Glomerular endothelial cell (primary cell): Measurements from ENCODE around the gene UMODL1. TPM values are rescaled to one million over a fixed set of nuclear protein-coding genes. Genes with fewer than 3 reads are reported as not detected.

Experiments used
- DNase-seq: peaks from one replicate; pipeline ENCODE4 v3.0.0-alpha.2; 2011; ENCODE audit warnings: low read depth, low spot score; ENCODE audit errors: extremely low read depth
- total RNA-seq: library from RNA; depleted of rRNA; stranded (reverse); fragments of >200 nt; gene quantifications from 2 replicates; pipeline ENCODE4 v1.2.3, GENCODE V29; 2015

UMODL1 gene
- total RNA-seq, 1 donor from 2014 or later, result not detected

GRCh38 chr21:42079008-42079938, 8.2 kb downstream of the UMODL1 start:
- no peak for DNase-seq

- DNase-seq, result no peak
Measured at GRCh38 chr21:42079939-42080787, 9.0 kb downstream of the UMODL1 start.

GRCh38 chr21:42080788-42081083, 9.6 kb downstream of the UMODL1 start:
- no peak for DNase-seq

DNA sequence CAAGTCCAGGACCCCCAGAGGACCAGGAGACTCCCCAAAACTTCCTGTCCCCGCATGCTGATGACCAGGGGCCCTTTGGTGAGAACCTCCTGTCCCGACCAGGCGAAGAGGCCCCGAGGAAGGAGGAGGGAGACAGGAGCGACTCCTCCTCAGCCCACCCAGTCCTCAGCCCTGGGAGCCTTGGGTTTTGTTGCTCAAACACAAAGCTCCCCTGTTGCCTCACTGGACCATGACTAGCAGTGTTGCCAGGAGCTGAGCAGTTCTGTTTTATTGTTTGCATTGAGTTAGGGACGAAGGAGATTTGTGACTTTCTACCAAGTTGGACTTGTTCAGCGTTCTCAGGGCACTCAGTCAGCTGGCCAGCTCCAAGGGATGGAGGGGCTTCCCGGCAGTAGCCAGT, 10.0 kb downstream of the UMODL1 start:
- DNase-seq, result no peak

DNA sequence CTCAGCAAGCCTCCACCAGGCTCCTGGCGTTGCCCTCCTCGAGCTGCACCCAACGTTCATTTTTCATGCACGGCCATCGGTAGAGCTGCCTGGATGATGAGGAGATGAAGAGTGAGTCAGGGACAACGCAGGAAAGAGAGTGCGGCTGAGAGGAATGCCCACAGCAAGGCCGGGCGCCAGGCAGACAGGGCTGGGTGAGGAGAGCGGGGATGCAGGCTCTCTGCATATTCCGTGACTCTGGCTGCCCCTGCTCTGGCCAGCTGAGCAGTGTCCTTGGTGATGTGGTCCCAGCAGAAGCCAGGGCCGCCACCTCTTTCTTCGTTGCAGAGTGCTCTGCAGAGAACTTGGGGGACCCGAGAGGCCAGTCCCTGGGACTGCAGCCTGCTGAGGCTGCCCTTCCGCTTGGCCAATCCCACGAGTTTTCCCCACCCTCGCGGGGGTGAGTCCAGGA, 10.8 kb downstream of the UMODL1 start:
- no peak for DNase-seq

- no peak for DNase-seq
Measured at GRCh38 chr21:42082501-42083360, 11.6 kb downstream of the UMODL1 start.

DNA sequence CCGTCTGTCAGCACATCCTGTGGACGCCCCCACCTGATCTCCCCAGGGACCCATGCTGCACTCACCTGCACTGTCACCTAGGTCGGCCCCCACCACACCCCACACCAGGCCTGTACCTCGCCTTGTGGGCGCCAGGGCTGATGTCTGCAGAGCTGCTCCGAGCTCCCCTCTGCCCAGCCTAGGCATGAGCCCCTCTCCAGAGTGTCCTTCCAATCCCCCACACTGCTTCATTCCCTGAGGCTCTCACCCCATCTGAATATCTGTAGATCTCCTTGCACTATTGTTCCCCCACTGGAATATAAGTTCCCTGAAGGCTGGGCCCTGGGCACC, 12.2 kb downstream of the UMODL1 start:
- DNase-seq, result no peak

GRCh38 chr21:42084079-42084478, 13.0 kb downstream of the UMODL1 start:
- DNase-seq, result no peak

DNA sequence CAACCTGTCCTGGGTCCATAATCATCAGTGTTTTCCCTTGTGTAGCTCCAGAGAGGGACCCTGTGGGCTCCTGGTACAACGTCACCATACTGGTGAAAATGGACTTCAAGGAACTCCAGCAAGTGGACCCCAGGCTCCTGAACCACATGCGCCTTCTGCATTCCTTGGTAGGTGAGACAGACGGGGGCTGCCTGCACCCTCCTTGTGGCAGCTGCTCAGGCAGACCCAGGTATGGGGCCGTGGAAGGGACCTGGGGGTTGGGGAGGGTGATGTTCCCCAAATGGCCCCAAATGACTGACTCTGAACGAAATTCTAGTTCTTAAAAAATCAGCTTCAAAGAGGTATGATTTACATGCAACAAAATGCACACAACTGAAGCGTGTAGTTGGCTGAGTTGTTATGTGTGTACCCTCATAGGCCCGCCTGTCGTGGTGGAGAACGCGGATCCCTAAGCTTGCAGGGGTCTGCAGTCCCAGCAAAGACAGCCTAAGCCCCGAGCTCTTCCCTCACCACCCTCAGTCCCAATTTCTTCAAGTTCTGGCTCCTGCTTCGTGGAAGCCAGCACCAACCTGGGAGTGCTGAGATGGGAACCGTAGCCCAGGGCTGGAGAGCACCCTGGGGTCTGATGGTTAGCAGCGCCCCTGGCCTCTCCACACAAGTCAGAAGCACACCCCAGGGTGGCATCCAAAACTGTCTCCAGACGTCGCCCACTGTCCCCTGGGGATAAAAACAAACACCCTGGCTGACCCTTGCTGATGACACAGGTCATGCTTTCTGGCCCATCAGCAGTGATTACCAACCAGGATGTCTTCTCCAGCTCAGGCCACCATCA, 14.3 kb downstream of the UMODL1 start:
- no peak for DNase-seq

GRCh38 chr21:42086969-42087368, 15.9 kb downstream of the UMODL1 start:
- DNase-seq, result no peak

DNA sequence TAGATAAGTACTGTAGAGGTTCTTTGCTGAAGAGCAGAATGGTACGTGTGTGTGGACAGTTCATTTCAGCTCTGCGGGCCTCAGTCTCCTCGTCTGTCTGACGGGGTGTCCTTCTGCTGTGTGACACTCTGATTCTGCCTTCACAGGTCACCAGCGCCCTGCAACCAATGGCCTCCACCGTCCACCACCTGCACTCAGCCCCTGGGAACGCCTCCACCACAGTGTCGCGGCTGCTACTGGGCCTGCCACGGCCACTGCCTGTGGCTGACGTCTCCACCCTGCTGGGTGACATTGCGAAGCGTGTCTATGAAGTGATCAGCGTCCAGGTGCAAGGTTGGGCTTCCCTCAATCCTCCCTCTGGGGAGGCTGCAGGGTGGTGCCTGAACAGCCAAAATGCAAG, 17.0 kb downstream of the UMODL1 start:
- DNase-seq, result no peak

GRCh38 chr21:42088658-42089057, 17.5 kb downstream of the UMODL1 start:
- no peak for DNase-seq

- DNase-seq, result no peak
Measured at GRCh38 chr21:42089093-42089631, 18.0 kb downstream of the UMODL1 start.

- DNase-seq, result no peak
Measured at GRCh38 chr21:42089665-42090310, 18.7 kb downstream of the UMODL1 start.

- no peak for DNase-seq
Measured at GRCh38 chr21:42091899-42092508, 20.9 kb downstream of the UMODL1 start.

GRCh38 chr21:42092771-42093170, 21.7 kb downstream of the UMODL1 start:
- DNase-seq, result no peak

DNA sequence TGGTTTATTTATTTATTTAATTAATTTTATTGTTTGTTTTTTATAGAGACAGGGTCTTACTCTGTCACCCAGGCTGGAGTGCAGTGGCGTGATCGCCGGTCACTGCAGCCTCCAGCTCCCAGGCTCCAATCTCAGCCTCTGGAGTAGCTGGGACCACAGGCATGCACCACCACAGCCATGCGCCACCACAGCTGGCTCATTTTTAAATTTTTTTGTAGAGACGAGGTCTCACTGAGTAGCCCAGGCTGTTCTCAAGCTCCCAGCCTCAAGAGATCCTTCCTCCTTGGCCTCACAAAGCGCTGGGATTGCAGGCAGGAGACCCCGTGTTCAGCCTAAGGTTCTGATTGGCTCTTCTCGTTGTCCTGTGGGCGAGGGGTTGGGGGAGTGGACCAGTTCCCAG, 22.1 kb downstream of the UMODL1 start:
- no peak for DNase-seq

DNA sequence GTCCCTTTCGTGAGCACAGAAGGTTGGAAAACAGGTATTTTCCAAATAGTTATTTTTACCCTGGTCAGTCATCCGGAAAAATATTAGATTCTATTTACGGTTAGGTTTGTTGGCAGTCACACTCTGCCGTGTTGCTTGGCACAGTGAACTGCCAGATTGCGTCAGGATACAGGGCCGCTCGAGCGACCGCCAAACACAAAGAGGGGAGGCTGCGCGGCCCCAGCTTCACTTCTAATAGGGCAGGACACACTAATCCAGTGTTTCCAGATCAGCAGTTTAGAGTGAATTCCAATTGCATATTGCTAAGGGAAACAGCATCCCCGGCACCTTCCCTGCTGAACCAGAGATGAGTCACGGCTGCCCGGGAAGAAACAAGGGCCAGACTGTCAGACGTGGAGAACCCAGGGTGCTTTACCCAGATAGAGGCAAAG, 22.9 kb downstream of the UMODL1 start:
- no peak for DNase-seq

GRCh38 chr21:42094811-42095210, 23.7 kb downstream of the UMODL1 start:
- no peak for DNase-seq
